ENCODE results near the gene SHLD1.

Gene SHLD1

DNA sequence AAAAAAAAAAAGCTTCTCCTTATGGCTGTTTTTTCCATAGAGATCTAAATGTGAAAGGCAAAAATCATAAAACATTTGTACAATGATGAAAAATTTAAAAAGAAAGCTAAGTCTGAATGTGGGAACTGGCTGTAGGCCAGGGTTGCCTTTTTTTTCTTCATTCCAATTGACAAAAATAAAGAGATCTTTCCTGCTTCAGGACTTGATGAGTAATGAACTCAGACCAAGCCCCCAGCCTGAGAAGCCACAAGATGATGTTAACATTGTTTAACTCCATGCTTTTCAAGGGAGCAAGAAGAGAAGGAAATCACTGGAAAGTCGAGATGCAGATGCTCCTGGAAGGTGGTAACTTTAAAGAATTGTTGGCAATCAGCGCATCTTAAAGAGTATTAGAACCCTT is 158.8 kb downstream of the SHLD1 start:
- no peak for DNase-seq (ENCODE audit: low read depth)
- H3K4me3 ChIP-seq (ENCODE audit: control insufficient read depth, low read depth, low read length), result no peak overlapping the region
- TF ChIP-seq, protein P1, sequence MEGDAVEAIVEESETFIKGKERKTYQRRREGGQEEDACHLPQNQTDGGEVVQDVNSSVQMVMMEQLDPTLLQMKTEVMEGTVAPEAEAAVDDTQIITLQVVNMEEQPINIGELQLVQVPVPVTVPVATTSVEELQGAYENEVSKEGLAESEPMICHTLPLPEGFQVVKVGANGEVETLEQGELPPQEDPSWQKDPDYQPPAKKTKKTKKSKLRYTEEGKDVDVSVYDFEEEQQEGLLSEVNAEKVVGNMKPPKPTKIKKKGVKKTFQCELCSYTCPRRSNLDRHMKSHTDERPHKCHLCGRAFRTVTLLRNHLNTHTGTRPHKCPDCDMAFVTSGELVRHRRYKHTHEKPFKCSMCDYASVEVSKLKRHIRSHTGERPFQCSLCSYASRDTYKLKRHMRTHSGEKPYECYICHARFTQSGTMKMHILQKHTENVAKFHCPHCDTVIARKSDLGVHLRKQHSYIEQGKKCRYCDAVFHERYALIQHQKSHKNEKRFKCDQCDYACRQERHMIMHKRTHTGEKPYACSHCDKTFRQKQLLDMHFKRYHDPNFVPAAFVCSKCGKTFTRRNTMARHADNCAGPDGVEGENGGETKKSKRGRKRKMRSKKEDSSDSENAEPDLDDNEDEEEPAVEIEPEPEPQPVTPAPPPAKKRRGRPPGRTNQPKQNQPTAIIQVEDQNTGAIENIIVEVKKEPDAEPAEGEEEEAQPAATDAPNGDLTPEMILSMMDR (IDR thresholded peaks at IDR 0.05; ENCODE audit: control insufficient read depth, insufficient read depth, low read depth, low read length, missing control alignments), result no peak

DNA sequence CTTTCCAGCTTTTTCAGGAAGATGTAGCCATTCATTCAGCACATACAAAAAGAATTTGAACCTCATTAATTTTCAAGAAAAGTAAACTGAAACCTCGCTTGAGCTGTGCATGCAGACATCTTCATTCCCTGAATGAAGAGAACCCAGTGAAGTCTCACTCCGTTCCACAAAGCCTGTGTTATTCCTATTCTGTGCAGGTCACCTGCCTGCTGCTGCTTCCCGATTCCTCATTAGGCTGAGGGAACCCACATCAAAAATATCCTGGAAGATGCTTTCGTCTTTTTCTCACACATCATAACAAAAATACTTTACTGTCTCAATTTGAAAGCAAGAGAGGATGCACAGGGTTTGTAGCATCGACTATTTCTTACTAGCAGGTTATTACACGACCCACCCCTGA is 160.0 kb downstream of the SHLD1 start:
- TF ChIP-seq, protein P1 (IDR thresholded peaks at IDR 0.05; ENCODE audit: control insufficient read depth, insufficient read depth, low read depth, low read length, missing control alignments), result no peak
- no peak overlapping the region for H3K4me3 ChIP-seq (ENCODE audit: control insufficient read depth, low read depth, low read length)
- DNase-seq (ENCODE audit: low read depth), result no peak

- DNase-seq (ENCODE audit: low read depth), result no peak
- no peak overlapping the region for H3K4me3 ChIP-seq (ENCODE audit: control insufficient read depth, low read depth, low read length)
- TF ChIP-seq, protein P1 (IDR thresholded peaks at IDR 0.05; ENCODE audit: control insufficient read depth, insufficient read depth, low read depth, low read length, missing control alignments), result no peak
Measured at GRCh38 chr20:5913166-5913565, 163.0 kb downstream of the SHLD1 start.
